ENCODE data around the gene SFT2D3.
A peak's percentile ranks its signal among the peaks of the same experiment; 100 is the strongest.

GRCh38 chr2:127675331-127676261, 25.7 kb upstream of the SFT2D3 start, which contains the start of gene LIMS2:
- no peak for TF ChIP-seq KLF16 (CRISPR knock-in tag; IDR thresholded peaks at IDR 0.05)
- no peak for TF ChIP-seq SMARCE1 (IDR thresholded peaks at IDR 0.05; ENCODE audit: borderline replicate concordance)
- no peak for TF ChIP-seq POLR2G (IDR thresholded peaks at IDR 0.05; ENCODE audit: low read depth, low read length)
- no peak for TF ChIP-seq KAT2B (IDR thresholded peaks at IDR 0.05; ENCODE audit: borderline replicate concordance, low read depth, low read length)
- no peak for TF ChIP-seq ERF (CRISPR knock-in tag; IDR thresholded peaks at IDR 0.05)
- TF ChIP-seq RNF2 (conservative IDR thresholded peaks at IDR 0.05; ENCODE audit: low read depth) = 0 out of 2 replicates have a peak, but pooled peaks have one; percentile 57
- peak; percentile 96 for TF ChIP-seq EZH2 (conservative IDR thresholded peaks at IDR 0.05; ENCODE audit: low read depth, low read length)
- TF ChIP-seq ZBTB7A (CRISPR knock-in tag; IDR thresholded peaks at IDR 0.05) = no peak
- TF ChIP-seq, protein P1, sequence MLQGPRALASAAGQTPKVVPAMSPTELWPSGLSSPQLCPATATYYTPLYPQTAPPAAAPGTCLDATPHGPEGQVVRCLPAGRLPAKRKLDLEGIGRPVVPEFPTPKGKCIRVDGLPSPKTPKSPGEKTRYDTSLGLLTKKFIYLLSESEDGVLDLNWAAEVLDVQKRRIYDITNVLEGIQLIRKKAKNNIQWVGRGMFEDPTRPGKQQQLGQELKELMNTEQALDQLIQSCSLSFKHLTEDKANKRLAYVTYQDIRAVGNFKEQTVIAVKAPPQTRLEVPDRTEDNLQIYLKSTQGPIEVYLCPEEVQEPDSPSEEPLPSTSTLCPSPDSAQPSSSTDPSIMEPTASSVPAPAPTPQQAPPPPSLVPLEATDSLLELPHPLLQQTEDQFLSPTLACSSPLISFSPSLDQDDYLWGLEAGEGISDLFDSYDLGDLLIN (CRISPR knock-in tag; IDR thresholded peaks at IDR 0.05; ENCODE audit: borderline replicate concordance) = no peak
- no peak for TF ChIP-seq NFRKB (IDR thresholded peaks at IDR 0.05)
- TF ChIP-seq KDM5B (CRISPR knock-in tag; IDR thresholded peaks at IDR 0.05; ENCODE audit: borderline replicate concordance) = no peak

Data from HepG2 (cell line).